Measurements from ENCODE around the gene WBP1L. TPM values are rescaled to one million over a fixed set of nuclear protein-coding genes. Genes with fewer than 3 reads are reported as not detected.
A peak's percentile ranks its signal among the peaks of the same experiment; 100 is the strongest.

The WBP1L gene
- total RNA-seq, 6 experiments from 2014 or later = 34.9 to 40.7 (median 38.6) TPM

GRCh38 chr10:102802920-102803534 lies 59.3 kb downstream of the WBP1L start:
- peaks cover 48% of the 10 kb centered on the region for H3K4me1 Mint-ChIP-seq (ENCODE audit: low read depth)

GRCh38 chr10:102804382-102805055 lies 60.8 kb downstream of the WBP1L start:
- Mint-ChIP-seq H3K4me3 (no peak overlapping the region), H3K27ac (peak overlapping the region; percentile 69), H3K9me3 (no peaks in the 10 kb centered on the region), H3K36me3 (ENCODE audit: low read depth) (peaks cover 14% of the 10 kb centered on the region), H3K27me3 (ENCODE audit: insufficient read depth) (peaks cover 3% of the 10 kb centered on the region), H3K4me1 (ENCODE audit: low read depth) (peaks cover 48% of the 10 kb centered on the region)
- DNase-seq = no peak
- no peak for TF ChIP-seq CTCF (IDR thresholded peaks at IDR 0.05)

More at GRCh38 chr10:102802920-102803534, 59.3 kb downstream of the WBP1L start:
- DNase-seq = peak; percentile 92
- Mint-ChIP-seq H3K36me3 (ENCODE audit: low read depth) (peaks cover 18% of the 10 kb centered on the region), H3K27ac (peak overlapping the region; percentile 91), H3K9me3 (no peaks in the 10 kb centered on the region), H3K27me3 (ENCODE audit: insufficient read depth) (peaks cover 3% of the 10 kb centered on the region), H3K4me3 (peak overlapping the region; percentile 60)
- no peak for TF ChIP-seq CTCF (IDR thresholded peaks at IDR 0.05)

- Mint-ChIP-seq H3K27me3 (ENCODE audit: insufficient read depth) (no peaks in the 10 kb centered on the region; the same call in 1 of the 2 replicates), H3K36me3 (ENCODE audit: low read depth) (peaks cover 19% of the 10 kb centered on the region), H3K4me1 (ENCODE audit: low read depth) (peaks cover 25% of the 10 kb centered on the region), H3K4me3 (no peak overlapping the region), H3K27ac (no peak overlapping the region), H3K9me3 (no peaks in the 10 kb centered on the region)
- no peak for TF ChIP-seq CTCF (IDR thresholded peaks at IDR 0.05)
- DNase-seq = no peak
Measured at GRCh38 chr10:102808380-102808779, 64.6 kb downstream of the WBP1L start.

- Mint-ChIP-seq H3K4me3 (no peak overlapping the region), H3K4me1 (ENCODE audit: low read depth) (peaks cover 26% of the 10 kb centered on the region), H3K36me3 (ENCODE audit: low read depth) (peaks cover 24% of the 10 kb centered on the region), H3K27me3 (ENCODE audit: insufficient read depth) (peaks cover 1% of the 10 kb centered on the region; the same call in 1 of the 2 replicates), H3K9me3 (no peaks in the 10 kb centered on the region), H3K27ac (no peak overlapping the region)
- no peak for TF ChIP-seq CTCF (IDR thresholded peaks at IDR 0.05)
- no peak for DNase-seq
Measured at GRCh38 chr10:102811346-102811745, 67.6 kb downstream of the WBP1L start.

- H3K27ac Mint-ChIP-seq = no peak overlapping the region
- no peak for TF ChIP-seq CTCF (IDR thresholded peaks at IDR 0.05)
Measured at GRCh38 chr10:102812231-102812876, 68.6 kb downstream of the WBP1L start.

More at GRCh38 chr10:102812231-102812876, 68.6 kb downstream of the WBP1L start:
- Mint-ChIP-seq H3K4me3 (no peak overlapping the region), H3K9me3 (no peaks in the 10 kb centered on the region), H3K27me3 (ENCODE audit: insufficient read depth) (peaks cover 2% of the 10 kb centered on the region; the same call in 1 of the 2 replicates), H3K36me3 (ENCODE audit: low read depth) (peaks cover 24% of the 10 kb centered on the region), H3K4me1 (ENCODE audit: low read depth) (peaks cover 21% of the 10 kb centered on the region)
- no peak for DNase-seq

Measured in HFFc6 (cell line).